Measurements from ENCODE around the gene DISC1.

DNA sequence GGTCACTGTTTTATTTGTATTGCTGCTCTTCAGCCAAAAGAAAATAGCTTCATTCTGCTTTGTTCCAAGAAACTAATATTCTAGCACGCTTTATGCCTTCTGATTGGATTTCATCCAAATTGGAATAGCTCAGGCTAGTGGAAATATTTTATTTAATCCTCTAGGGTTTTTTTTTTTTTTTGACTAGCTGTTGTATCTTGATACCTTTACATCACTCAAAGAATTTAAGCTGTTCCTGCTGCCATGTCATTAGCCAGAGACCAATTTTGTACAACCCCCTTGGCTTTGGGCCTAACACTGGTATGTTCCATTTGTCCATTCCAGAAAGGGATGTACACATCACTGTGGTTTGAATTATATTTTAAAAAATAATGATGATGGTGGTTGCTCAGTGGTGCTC is 103.0 kb downstream of the DISC1 start:
- TF ChIP-seq, protein P1, sequence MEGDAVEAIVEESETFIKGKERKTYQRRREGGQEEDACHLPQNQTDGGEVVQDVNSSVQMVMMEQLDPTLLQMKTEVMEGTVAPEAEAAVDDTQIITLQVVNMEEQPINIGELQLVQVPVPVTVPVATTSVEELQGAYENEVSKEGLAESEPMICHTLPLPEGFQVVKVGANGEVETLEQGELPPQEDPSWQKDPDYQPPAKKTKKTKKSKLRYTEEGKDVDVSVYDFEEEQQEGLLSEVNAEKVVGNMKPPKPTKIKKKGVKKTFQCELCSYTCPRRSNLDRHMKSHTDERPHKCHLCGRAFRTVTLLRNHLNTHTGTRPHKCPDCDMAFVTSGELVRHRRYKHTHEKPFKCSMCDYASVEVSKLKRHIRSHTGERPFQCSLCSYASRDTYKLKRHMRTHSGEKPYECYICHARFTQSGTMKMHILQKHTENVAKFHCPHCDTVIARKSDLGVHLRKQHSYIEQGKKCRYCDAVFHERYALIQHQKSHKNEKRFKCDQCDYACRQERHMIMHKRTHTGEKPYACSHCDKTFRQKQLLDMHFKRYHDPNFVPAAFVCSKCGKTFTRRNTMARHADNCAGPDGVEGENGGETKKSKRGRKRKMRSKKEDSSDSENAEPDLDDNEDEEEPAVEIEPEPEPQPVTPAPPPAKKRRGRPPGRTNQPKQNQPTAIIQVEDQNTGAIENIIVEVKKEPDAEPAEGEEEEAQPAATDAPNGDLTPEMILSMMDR (IDR thresholded peaks at IDR 0.05) = no peak
- no peak for TF ChIP-seq POLR2A (IDR thresholded peaks at IDR 0.05)
